Heart left ventricle (tissue), 16 donors: Measurements from ENCODE around the gene PPIA. TPM values are rescaled to one million over a fixed set of nuclear protein-coding genes. Genes with fewer than 3 reads are reported as not detected.

Experiments
- ATAC-seq, 4 donors: fragments of 200-7000 bp; cut with Tn5 transposase; one replicate each; pipeline ENCODE4 v1.9.1; 2020 to 2022; ENCODE audit warnings: moderate library complexity in 4 of 4, mild to moderate bottlenecking in 3 of 4, moderate number of reproducible peaks in 1 of 4
- DNase-seq, 5 donors: peaks; one replicate each; pipeline ENCODE4 v3.0.0-alpha.2; 2020
- H3K27ac ChIP-seq, 12 donors: fragments of 200-600 bp; sonication (generic) in 4 of 12; one replicate each; pipeline versions ENCODE4 v1.5.0 to v1.8.0; 2016 to 2022; ENCODE audit warnings: mild to moderate bottlenecking in 2 of 12
- H3K27me3 ChIP-seq, 9 donors: fragments of 200-600 bp; sonication (generic) in 2 of 9; one replicate each; pipeline versions ENCODE4 v1.5.1 to v1.8.0; 2016 to 2022; ENCODE audit warnings: mild to moderate bottlenecking in 3 of 9
- H3K36me3 ChIP-seq, 9 donors: fragments of 200-600 bp; sonication (generic) in 2 of 9; one replicate each; pipeline versions ENCODE4 v1.5.0 to v1.8.0; 2018 to 2022; ENCODE audit warnings: mild to moderate bottlenecking in 2 of 9
- H3K4me1 ChIP-seq, 12 donors: fragments of 200-600 bp; sonication (generic) in 4 of 12; one replicate each; pipeline versions ENCODE4 v1.5.0 to v1.8.0; 2016 to 2022; ENCODE audit warnings: mild to moderate bottlenecking in 3 of 12
- H3K4me3 ChIP-seq, 12 donors: fragments of 200-600 bp; sonication (generic) in 4 of 12; one replicate each; pipeline versions ENCODE4 v1.5.0 to v1.8.0; 2017 to 2022; ENCODE audit warnings: mild to moderate bottlenecking in 9 of 12, moderate library complexity in 4 of 12
- H3K9me3 ChIP-seq, 12 donors: fragments of 200-600 bp; sonication (generic) in 4 of 12; one replicate each; pipeline versions ENCODE4 v1.5.0 to v1.8.0; 2016 to 2022; ENCODE audit warnings: mild to moderate bottlenecking in 1 of 12
- POLR2A ChIP-seq, 2 donors: fragments of 450-650 bp; IDR thresholded peaks; one replicate each; pipeline ENCODE4 v1.6.1; 2017; ENCODE audit warnings: antibody characterized with exemption in 2 of 2, mild to moderate bottlenecking in 2 of 2, moderate library complexity in 2 of 2
- WGBS, 4 donors: extraction: QIAGEN DNeasy Blood & Tissue Kit in 2 of 4; methylation state at CpG; one replicate each; pipeline versions ENCODE4 v1.1.5 to v1.1.7; 2013 to 2018; 5-methylcytosine and 5-hydroxymethylcytosine counted together
- intact Hi-C, 10 donors: fragments of 100-400 bp; cut with DNase I; formaldehyde crosslinking; loops; one replicate each; pipeline versions ENCODE4 v1.11.1 to v1.14.2; 2022
- polyA plus RNA-seq, 2 donors: library from polyadenylated mRNA; stranded (reverse); fragments of 200-250 nt; gene quantifications; one replicate each; pipeline ENCODE4 v1.2.3, GENCODE V29; 2013
- total RNA-seq, 9 donors: library from RNA; depleted of rRNA in 2 of 9; stranded (reverse); fragments of >200 nt in 2 of 9; fragmentation: NEBNext Ultra II Directional in 3 of 9; extraction: Animal tissue kit (Norgen Biotek cat#: 25700) in 3 of 9; gene quantifications; one replicate each; pipeline versions ENCODE4 v1.1.0 to v1.2.4, GENCODE V29; 2016 to 2023
- TF ChIP-seq, protein P1 (sequence below), 12 donors: fragments of 200-600 bp; sonication (generic) in 4 of 12; IDR thresholded peaks; one replicate each; pipeline versions ENCODE4 v1.5.0 to v1.8.0; 2018 to 2022; ENCODE audit warnings: antibody characterized with exemption in 12 of 12, mild to moderate bottlenecking in 5 of 12
- donor health status: ischemic (EF 13 %, LVEDD 7.1; RV severe dilation, severe dysfunction).
- donor health status: healthy with polysubstance abuse.
- donor health status: DM: no; HTN: yes; CAD: no.
- donor health status: DM: no; HTN: no; CAD: no.
- donor health status: ischemic (EF 25% LVEDD 6.9; RV normal size, moderate dysfunction).
- donor health status: ischemic (EF 25% LVEDD 5.7; RV mildly dilated, moderate dysfunction).
- donor health status: healthy.
- donor health status: DM: yes; HTN: yes; CAD: no.
- donor health status: ischemic (EF 35%, LVEDD 5.7; RV mildly dilated, moderate dysfunction).
- donor health status: nonischemic (EF 11% LVEDD 7.7; RV severe dilation, severe dysfunction).
- donor health status: DM: yes; HTN: yes; CAD: no.
- donor health status: PGD.
- donor health status: ischemic (EF 29% LVEDD 5.4; RV normal size, mild dysfunction).
- donor health status: nonischemic (EF 23%, LVEDD 6.1; RV moderate dilation, normal function).

Gene PPIA
- total and polyA plus RNA-seq, 11 donors, result 327 to 3,804 (median 743) TPM

DNA sequence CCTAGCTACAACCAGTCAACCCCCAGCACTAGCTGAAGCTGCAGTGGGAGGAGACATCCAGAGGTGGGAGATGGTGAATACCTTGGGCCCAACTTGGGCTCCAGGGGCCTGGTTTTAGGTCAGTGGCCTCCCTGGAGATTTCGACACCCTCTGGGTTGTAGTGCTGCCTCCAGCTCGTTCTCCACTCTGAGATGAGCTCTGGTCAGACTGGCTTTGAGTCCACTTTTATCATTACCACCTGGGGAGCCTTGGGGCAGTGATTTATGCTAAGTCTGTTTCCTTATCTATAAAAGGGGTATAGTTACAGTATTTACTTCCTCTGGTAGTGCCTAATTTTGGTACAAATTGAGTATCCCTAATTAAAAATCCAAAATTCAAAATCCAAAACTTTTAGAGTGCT is 22.8 kb downstream of the PPIA start:
- intact Hi-C loops, result no loop called here
- DNase-seq (no peak), ATAC-seq (no peak)
- Histone ChIP-seq H3K4me3 (no peak overlapping the region), H3K4me1 (peaks cover 0 to 2% (median 0%) of the 10 kb centered on the region in 12 donors), H3K9me3 (no peaks in the 10 kb centered on the region), H3K27ac (no peak overlapping the region), H3K36me3 (peaks cover 0 to 2% (median 0%) of the 10 kb centered on the region in 9 donors), H3K27me3 (no peaks in the 10 kb centered on the region)
- no peak for TF ChIP-seq POLR2A (IDR thresholded peaks at IDR 0.05)
- TF ChIP-seq, protein P1, sequence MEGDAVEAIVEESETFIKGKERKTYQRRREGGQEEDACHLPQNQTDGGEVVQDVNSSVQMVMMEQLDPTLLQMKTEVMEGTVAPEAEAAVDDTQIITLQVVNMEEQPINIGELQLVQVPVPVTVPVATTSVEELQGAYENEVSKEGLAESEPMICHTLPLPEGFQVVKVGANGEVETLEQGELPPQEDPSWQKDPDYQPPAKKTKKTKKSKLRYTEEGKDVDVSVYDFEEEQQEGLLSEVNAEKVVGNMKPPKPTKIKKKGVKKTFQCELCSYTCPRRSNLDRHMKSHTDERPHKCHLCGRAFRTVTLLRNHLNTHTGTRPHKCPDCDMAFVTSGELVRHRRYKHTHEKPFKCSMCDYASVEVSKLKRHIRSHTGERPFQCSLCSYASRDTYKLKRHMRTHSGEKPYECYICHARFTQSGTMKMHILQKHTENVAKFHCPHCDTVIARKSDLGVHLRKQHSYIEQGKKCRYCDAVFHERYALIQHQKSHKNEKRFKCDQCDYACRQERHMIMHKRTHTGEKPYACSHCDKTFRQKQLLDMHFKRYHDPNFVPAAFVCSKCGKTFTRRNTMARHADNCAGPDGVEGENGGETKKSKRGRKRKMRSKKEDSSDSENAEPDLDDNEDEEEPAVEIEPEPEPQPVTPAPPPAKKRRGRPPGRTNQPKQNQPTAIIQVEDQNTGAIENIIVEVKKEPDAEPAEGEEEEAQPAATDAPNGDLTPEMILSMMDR (IDR thresholded peaks at IDR 0.05), result no peak
- WGBS, 4 donors, result 65 to 83% (median 81%) methylated on average over 2 of the region's 2 CpGs

DNA sequence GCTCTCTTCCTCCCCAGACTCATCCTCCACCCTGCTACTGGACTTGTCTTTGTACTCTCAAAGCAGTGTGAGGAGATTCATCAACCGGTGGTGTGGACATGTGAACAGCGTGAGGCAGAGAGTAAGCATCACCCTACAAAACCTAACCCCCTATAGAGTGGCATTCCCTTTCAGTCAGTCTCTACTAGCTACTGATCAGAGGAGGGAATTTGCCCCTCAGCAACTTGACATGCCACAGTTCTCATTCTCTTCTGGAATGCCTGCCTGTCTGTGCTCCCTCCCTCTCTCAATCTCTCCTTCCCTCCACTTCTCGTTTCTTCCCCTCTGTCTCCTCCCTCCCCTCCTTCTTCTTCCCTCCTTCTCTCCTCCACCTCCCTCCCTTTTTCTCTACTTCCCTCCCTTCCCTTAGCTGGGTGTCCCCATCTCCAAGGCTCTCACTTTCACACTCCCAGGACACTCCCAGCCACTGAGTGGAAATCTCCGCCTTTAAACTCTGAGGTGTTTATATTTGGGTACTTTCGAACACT is 26.8 kb downstream of the PPIA start:
- Histone ChIP-seq H3K27me3 (no peaks in the 10 kb centered on the region), H3K27ac (no peak overlapping the region), H3K9me3 (no peaks in the 10 kb centered on the region), H3K4me3 (no peak overlapping the region), H3K4me1 (peaks cover 0 to 25% (median 0%) of the 10 kb centered on the region in 12 donors), H3K36me3 (peaks cover 0 to 38% (median 24%) of the 10 kb centered on the region in 9 donors)
- WGBS, 4 donors, result 76 to 83% (median 79%) methylated on average over 5 of the region's 5 CpGs
- DNase-seq, result no peak
- TF ChIP-seq POLR2A (IDR thresholded peaks at IDR 0.05), result no peak
- TF ChIP-seq, protein P1 (IDR thresholded peaks at IDR 0.05), result no peak
- ATAC-seq, result no peak
- intact Hi-C loops, result no loop called here

DNA sequence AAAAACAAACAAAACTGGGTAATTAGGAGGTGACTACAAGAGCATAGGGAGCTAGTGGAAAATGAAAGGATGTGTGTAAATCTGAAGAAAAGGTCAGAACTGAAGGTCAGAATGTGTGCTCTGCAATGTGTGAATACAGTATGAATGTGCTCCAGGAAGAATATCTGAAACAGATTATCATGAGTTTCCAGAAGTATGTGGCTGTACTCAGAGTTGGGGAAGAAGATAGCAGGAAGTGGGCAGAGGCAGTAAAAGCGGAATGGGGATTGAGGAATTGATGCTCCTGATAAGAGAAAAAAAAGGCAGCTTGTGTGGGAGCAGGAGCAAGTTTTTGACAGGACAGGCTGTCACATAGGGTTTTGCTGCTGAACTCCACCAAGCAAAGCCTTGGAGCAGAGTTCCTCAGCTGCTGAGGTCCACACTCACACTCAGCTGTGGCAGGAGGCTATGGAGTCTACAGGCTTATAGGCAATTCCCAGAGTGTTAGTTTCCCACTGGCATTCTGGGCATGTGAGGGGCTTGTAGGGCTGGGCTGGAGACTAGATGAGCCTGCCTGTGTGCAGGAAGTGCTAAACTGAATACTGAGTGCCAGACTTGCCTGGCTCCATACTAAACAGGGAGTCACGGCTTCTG is 28.5 kb downstream of the PPIA start:
- peaks cover 0 to 55% (median 41%) of the 10 kb centered on the region in 9 donors for H3K36me3 ChIP-seq
- intact Hi-C loops, result no loop called here
- no peak overlapping the region for H3K4me3 ChIP-seq
- no peak for TF ChIP-seq POLR2A (IDR thresholded peaks at IDR 0.05)
- TF ChIP-seq, protein P1 (IDR thresholded peaks at IDR 0.05), result no peak
- DNase-seq, result no peak
- peaks cover 0 to 25% (median 0%) of the 10 kb centered on the region in 12 donors for H3K4me1 ChIP-seq
- 77 to 85% (median 83%) methylated on average over 2 of the region's 2 CpGs for WGBS, 4 donors
- H3K27me3 ChIP-seq, result no peaks in the 10 kb centered on the region
- H3K27ac ChIP-seq, result peak overlapping the region in 1 of 12 donors; percentile 25
- ATAC-seq, result peak in 2 of 4 donors; percentile 22 to 28
- no peaks in the 10 kb centered on the region for H3K9me3 ChIP-seq

DNA sequence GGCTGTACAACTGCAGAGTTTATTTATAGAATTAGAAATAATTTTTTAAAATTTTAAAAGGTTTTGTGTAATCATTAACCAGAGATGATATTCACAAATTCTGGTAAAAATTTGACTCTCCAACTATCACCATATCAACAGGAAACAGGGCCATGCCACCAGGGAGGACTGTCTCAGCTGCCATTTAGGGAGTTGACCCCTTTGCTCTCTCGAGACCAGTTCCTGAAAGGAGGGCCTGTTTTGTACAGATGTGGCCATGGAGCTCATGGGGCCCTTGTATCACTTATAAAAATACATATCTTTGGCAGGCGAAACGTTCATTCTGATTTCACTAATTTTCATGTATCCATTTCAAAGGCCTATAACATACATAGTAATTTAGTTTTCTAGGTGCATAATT is 31.1 kb downstream of the PPIA start:
- intact Hi-C loops, result no loop called here
- Histone ChIP-seq H3K27ac (no peak overlapping the region), H3K36me3 (peaks cover 0 to 81% (median 67%) of the 10 kb centered on the region in 9 donors), H3K27me3 (no peaks in the 10 kb centered on the region), H3K4me3 (no peak overlapping the region), H3K9me3 (no peaks in the 10 kb centered on the region), H3K4me1 (peaks cover 0 to 25% (median 0%) of the 10 kb centered on the region in 12 donors)
- WGBS, 4 donors, result 55 to 70% (median 62%) methylated on average over 3 of the region's 3 CpGs
- DNase-seq (no peak), ATAC-seq (no peak)
- TF ChIP-seq, protein P1 (IDR thresholded peaks at IDR 0.05), result no peak
- TF ChIP-seq POLR2A (IDR thresholded peaks at IDR 0.05), result no peak
